ENCODE results near the gene PIGN.
"Not testable (repeated sequence)": the region's sequence is repeated elsewhere in the genome, so short reads cannot be mapped to it uniquely, and the experiment has no call there.

Gene PIGN

DNA sequence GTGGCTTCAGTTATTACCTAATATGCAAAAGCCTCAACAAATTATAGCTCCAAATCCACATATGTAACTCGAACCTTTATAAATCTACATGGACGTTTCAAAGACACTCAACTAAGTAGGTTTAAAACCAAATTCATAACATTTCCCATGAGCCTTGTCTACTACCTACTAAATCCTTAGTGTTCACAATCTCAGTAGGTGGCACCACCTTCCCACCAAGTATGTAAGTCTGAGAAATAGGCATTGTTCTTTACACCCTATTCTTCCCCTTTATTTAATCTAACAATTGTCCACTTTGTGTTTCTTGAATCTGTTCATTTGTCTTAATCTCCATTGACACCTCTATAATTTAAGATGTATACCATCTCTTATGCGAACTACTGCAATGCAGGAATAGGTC lies 4.6 kb downstream of the PIGN start:
- DNase-seq: no peak

DNA sequence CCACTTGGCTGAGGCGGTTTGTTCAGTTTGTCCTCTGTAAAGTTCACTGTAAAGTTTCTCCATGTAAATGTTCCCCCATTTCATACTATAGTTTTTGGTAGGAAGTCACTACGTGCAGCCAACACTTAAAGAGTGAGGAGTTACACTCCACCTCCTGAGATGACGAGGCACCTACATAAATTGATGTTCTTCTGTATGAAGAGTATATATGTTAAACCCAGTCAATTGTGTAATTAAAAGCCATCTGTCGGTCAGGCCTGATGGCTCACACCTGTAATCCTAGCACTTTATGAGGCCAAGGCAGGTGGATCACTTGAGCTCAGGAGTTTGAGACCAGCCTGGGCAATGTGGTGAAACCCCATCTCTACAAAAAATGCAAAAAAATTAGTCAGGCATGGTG lies 7.6 kb downstream of the PIGN start:
- DNase-seq: no peak

DNA sequence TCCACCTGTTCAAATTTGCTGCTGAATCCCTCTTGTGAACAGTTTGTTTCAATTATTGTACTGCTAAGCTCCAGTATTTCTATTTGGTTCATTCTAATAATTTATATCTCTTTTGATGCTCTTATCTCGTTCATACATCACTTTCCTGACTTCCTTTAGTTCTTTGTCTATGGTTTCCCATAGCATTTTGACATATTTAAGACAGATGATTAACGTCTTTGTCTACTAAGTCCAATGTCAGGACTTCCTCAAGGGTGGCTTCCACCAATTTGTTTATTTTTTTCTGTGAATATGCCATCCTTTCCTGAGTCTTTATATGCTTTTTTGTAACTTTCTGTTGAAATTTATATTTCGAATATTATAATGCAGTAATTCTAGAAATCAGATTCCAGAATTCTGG lies 9.6 kb downstream of the PIGN start:
- DNase-seq: no peak

DNA sequence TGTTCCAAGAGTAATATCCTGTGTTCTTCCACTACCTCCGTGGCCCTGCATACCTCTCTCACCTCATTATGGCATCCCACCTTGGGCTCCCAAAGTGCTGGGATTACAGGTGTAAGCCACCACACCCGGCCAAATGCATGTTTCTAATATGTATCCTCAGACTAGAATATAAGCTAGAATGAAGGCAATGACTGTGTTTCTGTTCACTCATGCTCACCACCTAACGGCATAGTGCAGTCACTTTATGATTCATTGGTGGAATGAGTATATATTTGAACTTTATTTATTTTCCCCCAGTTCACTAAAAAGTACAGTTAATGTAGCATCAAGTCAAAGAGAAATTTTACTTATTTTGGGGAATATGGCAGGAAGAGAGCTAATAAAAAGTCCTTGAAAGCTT lies 11.3 kb downstream of the PIGN start:
- DNase-seq: peak; percentile 5

DNA sequence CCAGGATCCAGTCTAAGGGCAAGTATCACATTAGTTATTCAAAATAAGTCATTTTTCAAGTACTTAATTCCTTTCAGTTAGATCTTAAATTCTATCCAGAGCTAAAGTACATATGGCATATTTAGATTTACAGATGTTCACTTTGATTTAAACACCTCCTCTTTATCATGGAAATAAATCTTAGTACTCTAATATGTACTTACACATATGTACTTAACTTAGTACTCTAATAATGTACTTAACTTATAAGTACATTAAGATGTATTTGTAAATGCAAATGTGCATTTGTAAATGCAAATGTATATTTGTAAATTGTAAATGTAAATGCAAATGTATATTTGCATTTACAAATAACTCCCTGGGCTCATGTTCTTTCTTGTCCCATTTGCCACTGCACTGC lies 14.6 kb downstream of the PIGN start:
- DNase-seq: no peak

DNA sequence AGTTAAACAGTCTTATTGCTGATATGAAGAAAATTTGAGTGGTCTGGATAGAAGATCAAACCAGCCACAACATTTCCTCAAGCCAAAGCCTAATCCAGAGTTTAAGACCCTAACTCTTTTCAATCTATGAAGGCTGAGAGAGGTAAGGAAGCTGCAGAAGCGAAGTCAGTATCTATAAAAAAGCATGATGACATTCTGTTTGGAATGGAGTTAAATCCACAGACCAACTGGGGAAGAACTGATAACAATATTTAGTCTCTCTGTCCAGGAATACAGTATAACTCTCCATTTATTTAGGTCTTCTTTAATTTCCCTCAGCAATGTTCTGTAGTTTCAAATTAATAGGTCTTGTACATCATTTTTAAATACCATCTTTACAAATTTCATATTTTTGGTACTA lies 16.0 kb downstream of the PIGN start:
- no peak for DNase-seq

DNA sequence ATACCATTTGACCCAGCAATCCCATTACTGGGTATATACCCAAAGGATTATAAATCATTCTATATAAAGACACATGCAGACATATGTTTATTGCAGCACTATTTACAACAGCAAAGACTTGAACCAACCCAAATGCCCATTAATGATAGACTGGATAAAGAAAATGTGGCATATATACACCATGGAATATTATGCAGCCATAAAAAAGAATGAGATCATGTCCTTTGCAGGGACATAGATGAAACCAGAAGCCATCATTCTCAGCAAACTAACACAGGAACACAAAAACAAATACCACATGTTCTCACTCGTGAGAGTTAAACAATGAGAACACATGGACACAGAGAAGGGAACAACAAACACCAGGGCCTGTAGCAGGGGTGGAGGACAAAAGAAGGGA lies 20.3 kb downstream of the PIGN start:
- DNase-seq: not testable (repeated sequence)

DNA sequence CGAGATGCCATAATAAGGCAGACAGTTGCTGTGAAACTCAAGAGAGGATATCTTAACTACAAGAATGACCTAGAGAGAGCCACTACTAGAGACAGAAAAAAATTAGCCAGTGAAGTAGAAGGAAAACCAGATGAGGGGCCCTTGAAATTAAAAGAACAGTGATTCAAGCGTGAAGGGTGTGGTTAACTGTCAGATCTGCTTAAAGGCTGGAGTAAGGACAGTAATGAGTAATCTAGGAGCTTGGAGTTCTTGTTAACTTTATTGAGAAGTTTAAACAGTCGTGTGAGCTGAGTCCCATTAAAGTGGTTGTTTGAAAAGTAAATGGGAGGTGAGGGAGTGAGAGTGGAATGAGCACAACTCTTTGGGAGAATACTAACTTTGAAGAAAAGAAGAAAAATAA lies 21.3 kb downstream of the PIGN start:
- peak; percentile 10 for DNase-seq

DNA sequence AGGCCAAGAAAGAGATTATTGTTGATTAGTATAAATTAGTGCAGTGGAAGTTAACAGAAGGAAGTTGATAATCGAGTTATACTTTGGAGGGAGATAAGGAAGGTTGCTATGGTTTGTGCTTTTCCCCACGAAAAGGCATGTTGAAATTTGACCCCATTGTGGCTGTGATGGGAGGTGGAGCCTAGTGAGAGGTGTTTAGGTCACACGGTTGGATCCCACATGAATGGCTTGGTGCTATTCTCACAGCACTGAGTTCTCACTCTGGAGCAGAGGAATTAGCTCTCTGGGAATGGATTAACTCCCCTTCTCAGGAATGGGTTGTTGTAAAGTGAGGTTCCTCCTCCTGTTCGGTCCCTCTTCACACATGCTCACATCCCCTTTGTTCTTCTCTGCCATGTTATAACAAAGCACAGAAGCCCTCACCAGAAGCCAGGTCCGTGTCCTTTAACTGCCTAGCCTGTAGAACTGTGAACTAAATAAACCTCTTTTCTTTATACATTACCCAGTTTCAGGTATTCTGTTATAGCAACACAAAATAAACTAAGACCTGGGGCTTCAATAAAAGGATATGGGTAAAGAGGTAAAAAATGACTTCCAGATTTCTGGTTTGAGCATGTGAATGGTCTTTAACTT lies 21.9 kb downstream of the PIGN start:
- no peak for DNase-seq

DNA sequence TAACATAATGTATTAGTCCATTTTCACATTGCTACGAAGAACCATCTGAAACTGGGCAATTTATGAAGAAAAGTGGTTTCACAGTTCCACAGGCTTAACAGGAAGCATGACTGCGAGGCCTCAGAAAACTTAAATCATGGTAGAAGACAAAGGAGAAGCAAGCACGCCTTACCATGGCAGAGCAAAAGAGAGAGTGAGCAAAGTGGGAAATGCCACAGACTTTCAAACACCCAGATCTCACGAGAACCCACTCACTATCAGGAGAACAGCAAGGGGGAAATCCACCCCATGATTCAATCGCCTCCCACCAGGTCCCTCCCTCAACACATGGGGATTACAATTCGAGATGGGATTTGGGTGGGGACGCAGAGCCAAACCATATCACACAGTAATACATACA lies 22.5 kb downstream of the PIGN start:
- DNase-seq: no peak

DNA sequence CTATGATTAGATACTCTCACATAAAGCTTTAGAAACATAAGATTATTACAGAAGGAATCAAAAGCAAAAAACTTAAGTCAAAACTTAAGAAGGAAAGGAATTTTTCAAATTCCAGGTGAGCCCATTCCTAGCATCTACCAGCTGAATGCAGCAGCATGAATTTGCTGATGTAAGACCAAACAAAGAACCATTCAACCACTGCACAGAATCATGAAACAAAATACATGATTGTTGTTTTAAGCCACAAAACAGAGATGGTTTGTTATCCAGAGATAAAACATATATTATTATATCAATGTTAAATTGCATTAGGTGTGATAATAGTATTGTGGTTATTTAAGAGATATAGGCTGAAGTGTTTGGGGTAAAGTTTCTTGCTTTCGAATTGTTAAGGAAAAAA lies 29.0 kb downstream of the PIGN start:
- no peak for DNase-seq

DNA sequence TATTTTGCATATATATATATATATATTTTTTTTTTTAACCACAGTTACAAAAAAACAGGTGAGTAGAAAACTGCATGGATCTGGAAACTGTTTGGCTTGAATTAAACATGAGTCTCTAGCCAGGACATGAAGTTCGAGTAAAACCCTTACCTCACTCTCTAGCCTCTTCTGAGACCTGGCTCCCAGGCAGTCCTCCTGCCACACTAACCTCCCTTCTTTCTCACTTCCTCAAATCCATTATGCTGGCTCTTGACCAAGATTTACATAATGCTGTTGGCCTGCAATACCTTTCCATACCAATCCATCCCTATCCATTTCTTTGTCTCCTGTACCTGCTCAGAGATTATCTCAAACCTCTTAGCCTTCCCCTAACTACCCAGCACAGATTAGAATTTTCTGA lies 34.0 kb downstream of the PIGN start:
- no peak for DNase-seq

DNA sequence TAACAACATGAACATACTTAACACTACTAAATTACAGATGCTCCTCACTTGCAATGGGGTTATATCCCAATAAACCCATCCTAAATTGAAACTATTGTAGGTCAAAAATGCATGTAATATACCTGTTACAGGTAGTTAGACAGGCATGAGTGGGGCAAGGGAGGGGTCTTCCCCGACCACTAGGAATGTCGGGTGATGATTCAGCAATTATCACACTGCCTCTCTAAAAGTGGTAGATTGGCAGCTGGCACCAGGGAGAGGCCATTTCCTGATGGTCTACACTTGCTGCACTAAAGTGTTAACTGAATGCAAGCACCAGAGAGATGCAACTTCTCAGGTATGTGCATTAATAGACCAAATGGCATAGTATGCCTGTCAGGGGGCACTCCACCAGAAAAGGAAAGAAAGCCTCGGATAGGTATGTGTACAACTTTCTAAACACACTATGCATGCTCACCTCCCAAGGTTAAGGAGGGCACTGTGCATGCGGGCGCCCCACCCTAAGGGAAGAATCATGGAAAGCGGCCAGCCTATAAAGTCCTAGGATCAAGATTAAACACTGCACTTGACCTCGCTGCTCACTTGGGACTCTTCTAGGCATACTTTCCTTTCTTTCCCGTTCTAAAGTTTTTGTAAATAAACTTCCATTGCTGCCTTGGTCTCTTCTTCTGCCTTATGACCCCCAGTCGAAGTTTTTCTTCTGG lies 35.6 kb downstream of the PIGN start:
- no peak for DNase-seq

DNA sequence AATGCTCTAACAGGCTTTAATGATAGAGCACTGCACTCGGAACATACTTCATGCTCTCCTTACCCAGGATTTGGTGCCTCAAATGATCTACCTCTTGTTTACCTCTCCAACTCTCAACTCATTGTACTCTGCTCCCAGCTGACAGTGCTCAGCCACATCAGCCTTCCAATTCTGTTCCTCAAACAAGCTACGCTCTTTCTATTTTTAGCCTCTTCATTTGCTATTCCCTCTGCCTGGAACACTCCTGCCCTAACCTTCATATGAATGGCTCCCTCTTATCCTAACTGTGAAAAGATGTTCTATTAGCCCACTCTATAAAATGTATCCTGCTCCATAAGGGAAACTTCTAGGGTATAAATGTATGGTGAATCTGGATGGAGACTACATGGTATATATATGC lies 42.5 kb downstream of the PIGN start:
- DNase-seq: no peak

DNA sequence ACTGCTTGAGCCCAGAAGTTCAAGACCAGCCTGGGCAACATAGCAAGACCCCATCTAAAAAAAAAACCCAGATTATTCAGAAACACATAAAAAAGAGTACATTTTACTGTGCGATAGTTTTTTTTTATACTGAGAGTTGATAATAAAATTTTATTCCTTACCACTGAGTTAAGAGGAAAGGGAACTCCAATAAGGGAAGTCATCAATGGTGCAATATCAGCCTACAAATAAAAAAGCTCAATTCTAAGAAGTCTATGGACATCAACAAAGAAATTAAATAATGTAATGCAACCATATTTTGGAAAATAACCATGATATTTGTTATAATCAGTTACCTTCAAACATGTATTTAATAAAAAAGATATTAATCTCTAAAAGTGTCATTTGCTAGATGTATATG lies 46.6 kb downstream of the PIGN start:
- DNase-seq: no peak

DNA sequence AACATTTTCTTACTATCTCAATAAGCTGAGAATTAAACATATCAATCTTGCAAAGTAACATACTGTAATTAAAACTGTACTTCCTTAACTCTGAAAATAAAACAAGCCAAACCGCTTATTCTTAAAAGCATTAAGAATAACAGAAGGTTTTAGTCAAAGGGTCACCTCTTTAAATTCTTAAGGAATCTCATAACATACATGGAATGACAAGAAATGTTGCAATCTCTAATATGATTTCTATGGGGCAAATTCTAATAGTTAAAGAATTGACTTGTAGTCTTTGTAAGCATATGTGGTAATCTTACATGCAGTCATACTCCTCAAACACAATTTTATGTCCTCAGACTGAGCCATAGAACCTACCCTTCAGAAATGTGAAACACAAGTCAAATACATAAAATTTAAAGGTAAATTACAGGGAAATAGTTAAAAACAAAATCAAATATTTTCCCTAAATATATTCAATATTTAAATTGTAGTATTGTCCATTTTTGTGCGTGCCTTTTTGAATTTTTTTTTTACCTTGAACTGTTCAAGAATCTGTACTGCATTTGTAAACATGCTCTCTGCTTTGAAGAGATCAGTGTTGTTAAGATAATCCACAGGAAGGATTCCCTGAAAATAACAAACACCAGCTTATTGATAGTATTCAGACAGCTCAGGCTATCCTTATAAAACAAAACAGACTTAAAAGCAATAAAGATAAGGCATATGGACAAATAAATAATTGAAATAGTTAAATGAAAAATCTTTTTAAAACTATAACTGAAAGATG lies 48.2 kb downstream of the PIGN start:
- DNase-seq: no peak

DNA sequence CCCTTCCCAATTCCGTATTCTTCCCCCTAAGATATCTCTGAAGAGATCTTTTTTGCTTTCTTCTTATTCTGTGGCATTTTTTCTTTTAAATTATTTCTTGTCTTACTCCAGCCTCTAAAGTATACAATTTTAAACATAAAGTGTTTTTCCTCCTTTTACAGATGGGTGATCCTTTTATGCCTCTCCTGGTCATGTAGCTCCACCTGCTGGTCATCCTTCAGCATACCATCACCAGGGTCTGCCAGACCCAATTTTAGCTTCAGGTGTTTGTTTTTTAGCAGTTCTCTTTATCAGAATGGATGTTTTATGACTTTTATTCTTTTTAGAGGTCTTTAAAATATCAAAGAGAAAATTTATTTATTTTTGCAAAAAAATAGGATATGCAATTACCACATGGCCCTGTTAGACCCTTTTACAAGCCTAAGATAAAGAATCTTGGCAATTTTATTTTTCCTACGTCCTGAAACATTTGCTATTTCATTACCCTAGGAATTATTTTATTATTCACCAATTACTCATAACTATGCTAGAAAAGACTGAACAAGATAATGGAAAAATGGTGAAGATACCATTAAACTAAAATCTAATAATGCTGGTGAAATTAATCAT lies 55.5 kb downstream of the PIGN start:
- peak; percentile 72 for DNase-seq

DNA sequence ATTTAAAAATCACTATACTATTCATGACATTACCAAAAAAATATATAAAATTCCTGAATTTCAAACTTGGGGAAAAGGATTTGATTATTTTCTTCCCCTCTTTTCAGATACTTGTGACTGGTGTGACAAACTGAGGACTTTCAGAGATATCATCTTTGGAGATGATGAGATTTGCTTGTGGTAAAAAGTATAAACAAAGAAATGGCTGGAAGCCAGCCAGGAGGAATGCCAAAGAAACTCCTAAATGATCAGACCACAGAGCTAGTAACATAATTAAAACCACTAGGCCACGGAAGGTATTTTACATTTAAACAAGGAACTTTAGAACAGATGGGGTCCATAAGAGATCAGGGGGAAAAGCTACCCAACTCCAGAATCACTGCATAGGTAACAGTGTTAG lies 58.7 kb downstream of the PIGN start:
- no peak for DNase-seq

DNA sequence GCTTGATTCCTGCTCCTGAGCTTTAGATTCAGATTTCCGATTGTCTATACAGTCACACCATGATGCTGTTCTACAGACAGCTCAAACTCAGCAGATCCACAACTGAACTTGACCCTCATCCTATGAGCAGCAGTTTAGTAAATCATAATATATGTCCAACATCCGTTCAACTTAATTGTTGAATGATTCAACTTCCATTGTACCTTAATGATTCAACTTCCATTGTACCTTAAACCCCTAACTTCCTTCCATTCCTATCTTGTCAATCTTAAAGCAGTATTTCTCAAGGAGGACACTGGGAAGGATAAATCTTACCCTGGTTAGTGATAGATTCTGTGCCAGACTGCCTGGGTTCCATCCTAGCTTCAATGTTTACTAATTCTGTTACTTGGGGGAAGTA lies 60.1 kb downstream of the PIGN start:
- DNase-seq: peak; percentile 37

DNA sequence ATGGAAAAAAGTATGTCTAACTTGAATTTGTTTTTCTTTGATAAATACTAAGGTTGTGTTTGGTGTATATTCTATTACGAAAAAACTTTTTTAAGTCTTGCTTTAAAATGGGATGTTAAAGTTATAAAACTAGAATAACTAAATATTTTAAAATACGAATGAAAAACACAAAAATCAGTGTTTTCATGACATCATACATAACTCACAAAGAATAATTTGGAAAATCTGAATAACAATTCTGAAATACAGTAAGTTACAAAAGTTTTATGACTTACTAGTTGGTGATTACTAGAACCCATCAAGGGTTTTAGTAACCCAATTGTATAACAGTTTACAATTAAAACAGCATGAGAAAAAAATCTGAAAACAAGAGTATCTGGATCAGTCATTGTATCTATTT lies 61.2 kb downstream of the PIGN start:
- no peak for DNase-seq

DNA sequence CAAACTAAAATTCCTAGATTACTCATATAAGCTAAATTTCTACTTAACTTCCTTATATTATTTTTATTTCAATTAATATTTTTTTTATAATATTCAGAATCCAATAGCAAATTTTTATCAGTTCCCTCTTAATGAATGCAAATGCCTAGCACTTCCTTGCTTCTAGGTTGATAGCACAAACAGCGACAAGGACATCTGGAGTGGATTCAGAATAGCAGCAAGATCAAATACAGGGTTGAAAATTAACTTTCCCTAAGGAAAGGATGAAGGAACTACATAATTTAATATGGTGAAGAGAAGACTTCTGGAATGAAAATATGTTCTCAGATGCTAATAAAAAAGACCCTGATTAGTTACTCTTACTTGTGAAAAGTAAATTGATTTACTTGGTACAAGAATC lies 64.5 kb downstream of the PIGN start:
- DNase-seq: no peak

DNA sequence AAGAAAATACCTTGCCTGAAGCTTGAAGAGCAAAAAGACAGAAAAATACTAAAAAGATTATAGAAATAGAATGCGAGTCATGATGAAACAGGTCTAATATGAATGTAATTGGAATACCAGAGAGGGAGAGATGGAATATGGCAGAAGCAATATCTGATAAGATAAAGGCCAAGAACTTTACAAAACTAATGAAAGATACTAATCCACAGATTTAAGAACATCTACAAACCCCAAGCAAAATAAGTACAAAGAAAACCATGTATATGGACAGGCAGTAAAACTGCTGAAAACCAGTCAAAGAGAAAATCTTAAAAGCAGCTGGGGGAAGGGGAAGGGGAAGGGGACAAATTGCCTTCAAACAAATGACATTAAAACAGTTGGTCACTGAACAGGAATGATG lies 67.0 kb downstream of the PIGN start:
- no peak for DNase-seq

DNA sequence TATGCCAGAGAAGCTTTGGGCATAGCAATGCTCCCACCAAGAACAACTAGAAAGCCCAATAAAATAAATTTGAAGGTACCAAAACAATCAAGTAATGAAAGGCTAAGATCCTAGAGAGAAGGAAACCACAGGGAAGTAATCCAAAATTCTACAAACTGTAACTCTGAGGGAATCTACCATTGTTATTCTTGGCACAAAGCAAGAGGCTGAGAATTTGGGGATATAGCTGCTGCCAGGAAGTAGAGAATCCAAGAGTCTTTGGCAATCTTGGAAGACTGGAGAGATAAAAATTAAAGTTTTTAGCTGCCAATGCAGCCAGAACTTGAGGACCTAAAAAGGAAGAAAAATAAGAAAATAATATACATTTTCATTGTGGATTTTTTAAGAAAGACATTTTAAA lies 68.5 kb downstream of the PIGN start:
- DNase-seq: no peak

DNA sequence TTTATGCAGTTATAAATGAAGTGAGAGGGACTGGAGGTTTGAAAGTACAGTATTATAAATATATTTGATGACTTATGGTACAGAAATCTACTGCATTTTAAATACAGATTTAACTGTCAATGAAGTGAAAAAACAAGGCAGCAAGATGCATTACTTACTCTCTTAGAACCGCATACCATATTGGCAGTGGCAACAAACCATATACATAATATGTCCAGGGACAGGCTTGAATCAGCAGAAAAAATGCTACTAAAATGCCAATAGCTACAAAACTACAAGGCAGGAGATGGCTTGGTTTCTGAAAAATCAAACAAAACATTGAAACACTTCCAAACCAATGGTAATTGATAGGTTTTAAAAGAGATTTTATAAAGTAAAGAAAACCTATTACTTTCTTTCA lies 77.2 kb downstream of the PIGN start:
- DNase-seq: no peak
